Endometrial microvascular endothelial cells (primary cell): Measurements from ENCODE around the gene DIP2C. TPM values are rescaled to one million over a fixed set of nuclear protein-coding genes. Genes with fewer than 3 reads are reported as not detected.
"Not testable (repeated sequence)": the region's sequence is repeated elsewhere in the genome, so short reads cannot be mapped to it uniquely, and the experiment has no call there.

Source experiments
- in situ Hi-C: cut with HindIII; loops from 2 replicates; pipeline ENCODE4 v1.10.0; 2017; ENCODE audit warnings: low sequenced_read_pairs, low pct_unique_long_range_greater_than_20kb; ENCODE audit errors: inconsistent ontology term
- total RNA-seq: library from RNA; depleted of rRNA; stranded (reverse); fragments of >200 nt; gene quantifications from one replicate; pipeline ENCODE4 v1.2.3, GENCODE V29; 2015; ENCODE audit errors: inconsistent ontology term

Gene DIP2C
- total RNA-seq, 1 donor from 2014 or later: 3.2 TPM

- in situ Hi-C loops: no loop called here
Observed at GRCh38 chr10:283916-284356, 405.5 kb downstream of the DIP2C start.

GRCh38 chr10:283140-283479 is 406.4 kb downstream of the DIP2C start:
- in situ Hi-C loops: no loop called here

GRCh38 chr10:282294-283139 is 407.0 kb downstream of the DIP2C start:
- in situ Hi-C loops: no loop called here

DNA sequence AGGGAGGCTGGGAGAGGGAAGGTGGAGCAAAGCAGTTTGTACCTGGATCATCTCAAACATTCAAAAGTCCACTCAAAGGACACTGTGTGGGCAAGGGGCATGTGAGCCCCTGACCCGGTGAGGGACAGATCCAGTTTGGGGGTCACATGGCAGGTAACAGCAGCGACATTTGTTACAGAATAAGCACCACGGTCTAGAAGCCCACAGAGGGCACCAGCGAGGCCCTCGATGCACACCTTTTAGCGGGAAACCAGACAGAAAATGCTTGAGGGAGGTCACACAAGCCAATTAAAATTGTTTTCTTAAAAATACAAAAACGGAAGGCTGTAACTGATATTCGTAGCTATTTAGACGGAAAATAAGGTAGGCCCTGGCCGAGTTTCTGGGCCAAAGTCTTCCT is 409.8 kb downstream of the DIP2C start:
- in situ Hi-C loops: no loop called here

- in situ Hi-C loops: no loop called here
Observed at GRCh38 chr10:279232-279631, 410.2 kb downstream of the DIP2C start.

- in situ Hi-C loops: no loop called here
Observed at GRCh38 chr10:278707-279106, 410.8 kb downstream of the DIP2C start.

GRCh38 chr10:277963-278362 is 411.5 kb downstream of the DIP2C start:
- in situ Hi-C loops: no loop called here

DNA sequence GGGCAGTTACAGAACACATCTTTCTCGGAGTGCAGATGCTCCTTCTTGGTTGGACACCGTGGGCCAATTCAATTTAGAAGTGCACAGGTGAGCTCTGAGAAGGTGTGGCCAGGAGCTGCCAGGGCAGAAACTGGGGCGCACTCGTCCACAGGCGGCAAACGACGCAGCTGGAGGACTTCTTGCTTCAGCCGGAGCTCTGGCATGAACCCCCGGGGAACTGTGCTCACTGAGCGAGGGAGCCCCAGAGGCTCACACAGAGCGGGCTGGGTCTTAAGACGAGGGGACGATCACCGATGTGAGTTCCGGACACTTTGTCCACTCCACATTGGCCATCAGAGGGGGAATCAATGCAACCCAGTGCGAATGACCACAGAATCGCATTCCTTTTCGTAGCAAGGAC is 413.8 kb downstream of the DIP2C start:
- in situ Hi-C loops: no loop called here

DNA sequence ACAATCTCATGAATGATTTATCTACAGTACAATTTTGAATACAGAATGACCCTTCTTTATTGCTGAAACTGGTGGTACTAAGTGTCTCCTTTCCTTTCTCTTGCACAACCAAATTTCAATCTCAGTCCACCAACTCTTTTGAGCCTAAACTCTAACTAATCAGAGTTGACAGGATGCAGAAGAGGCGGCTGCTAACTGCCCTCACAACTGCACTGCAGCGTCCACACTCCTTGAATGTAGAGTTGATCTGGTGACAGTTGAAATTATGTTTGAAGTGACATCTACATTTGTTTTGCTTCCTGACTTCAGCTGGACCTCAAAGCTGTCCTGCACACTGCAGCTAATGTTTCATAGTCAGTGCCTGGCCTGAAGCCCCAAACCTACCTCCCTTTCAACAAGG is 414.6 kb downstream of the DIP2C start:
- in situ Hi-C loops: no loop called here

- in situ Hi-C loops: no loop called here
Observed at GRCh38 chr10:273088-273487, 416.4 kb downstream of the DIP2C start.

- in situ Hi-C loops: no loop called here
Observed at GRCh38 chr10:271722-272121, 417.7 kb downstream of the DIP2C start.

DNA sequence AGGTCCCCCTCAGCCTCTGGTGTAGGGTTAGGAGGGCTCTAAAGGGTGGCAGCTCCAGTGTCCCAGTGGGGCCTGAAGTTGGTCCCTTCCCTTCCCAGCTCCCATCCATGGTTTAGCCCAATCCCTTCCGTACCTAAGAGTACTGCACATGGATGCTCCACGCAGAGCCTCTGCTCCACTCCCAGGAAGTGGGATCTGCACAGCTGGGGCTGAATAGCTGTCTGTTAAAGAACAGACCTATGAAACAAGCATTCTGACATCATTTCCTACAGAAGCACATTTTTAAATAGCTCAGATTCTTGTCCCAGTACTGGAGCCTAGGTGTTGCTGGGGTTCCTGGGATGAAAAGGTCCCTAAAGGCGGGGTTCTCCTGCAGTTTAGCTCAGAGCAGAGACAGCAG is 418.3 kb downstream of the DIP2C start:
- in situ Hi-C loops: no loop called here

DNA sequence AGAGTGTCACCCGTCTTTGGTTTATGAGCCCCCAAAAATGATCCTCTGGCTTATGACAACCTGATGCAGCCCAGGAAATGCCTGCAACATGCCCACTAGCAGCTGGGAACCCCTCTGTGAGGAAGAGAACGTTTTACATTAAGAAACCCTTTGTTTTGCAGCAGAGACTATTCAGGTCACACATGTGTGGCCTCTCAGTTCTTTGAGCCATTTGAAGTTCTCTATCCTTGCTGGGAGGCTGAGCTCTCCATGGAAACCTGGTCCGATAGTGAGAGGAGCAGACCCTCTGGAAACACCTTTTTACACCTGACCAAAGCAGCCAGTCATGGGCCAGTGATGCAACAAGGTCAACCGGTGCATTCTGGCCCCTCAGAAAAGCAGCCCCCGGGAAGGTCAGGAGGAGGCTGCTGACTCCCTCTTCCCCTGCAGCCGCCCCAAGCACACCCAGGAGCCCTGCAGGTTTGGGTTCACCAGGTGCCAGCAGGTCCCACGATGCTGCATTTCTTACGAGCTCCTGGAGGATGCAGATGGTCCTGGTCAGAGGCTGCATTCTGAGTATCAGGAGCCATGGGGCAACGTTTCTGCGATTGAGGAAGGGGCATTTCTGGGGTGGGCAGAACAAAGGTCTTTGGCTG is 419.9 kb downstream of the DIP2C start:
- in situ Hi-C loops: no loop called here

DNA sequence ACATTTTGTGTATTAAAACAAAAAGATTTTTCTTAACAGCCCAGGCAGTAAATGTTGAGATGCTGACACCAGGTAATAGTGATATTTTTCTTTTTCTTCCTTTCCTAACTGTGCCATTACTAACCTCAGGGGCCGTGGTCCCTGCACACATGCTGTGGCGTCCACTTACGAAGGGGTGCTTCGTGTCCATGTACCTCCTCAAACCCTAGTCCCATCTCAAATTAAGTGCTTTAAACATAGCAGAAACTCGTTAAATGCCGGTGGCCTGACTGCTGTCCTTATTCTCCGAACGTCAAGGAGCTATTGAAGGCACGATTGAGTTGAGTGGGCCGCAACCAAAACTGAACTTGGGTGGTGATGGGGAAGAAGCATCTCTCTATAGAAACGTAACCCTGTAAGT is 421.8 kb downstream of the DIP2C start:
- in situ Hi-C loops: no loop called here

DNA sequence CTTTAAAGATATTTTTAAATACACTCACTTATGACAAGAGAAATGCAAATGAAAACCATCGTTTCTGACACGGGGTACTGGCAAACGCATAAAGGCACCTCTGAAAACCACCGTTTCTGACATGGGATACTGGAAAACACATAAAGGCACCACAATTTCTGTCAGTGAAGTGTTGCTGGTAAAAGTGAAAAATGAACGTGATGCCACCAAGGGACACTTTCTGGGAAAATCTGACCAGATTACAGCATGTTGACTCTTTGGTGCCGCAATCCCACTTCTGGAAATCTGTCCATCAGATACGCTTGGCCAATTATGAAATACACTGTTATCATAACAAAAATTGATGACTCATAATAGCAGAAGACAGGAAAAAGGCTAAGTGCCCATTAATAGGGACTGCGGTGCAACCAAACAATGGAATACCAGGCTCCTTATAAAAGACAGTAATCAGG is 422.5 kb downstream of the DIP2C start:
- in situ Hi-C loops: no loop called here

DNA sequence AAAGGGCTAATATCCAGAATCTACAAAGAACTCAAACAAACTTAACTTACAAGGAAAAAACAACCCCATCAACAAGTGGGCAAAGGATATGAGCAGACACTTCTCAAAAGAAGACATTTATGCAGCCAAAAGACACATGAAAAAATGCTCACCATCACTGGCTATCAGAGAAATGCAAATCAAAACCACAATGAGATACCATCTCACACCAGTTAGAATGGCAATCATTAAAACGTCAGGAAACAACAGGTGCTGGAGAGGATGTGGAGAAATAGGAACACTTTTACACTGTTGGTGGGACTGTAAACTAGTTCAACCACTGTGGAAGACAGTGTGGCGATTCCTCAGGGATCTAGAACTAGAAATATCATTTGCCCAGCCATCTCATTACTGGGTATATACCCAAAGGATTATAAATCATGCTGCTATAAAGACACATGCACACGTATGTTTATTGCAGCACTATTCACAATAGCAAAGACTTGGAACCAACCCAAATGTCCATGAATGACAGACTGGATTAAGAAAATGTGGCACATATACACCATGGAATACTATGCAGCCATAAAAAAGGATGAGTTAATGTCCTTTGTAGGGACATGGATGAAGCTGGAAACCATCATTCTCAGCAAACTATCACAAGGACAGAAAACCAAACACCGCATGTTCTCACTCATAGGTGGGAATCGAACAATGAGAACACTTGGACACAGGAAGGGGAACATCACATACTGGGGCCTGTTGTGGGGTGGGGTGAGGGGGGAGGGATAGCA is 423.5 kb downstream of the DIP2C start:
- in situ Hi-C loops: not testable (repeated sequence)

DNA sequence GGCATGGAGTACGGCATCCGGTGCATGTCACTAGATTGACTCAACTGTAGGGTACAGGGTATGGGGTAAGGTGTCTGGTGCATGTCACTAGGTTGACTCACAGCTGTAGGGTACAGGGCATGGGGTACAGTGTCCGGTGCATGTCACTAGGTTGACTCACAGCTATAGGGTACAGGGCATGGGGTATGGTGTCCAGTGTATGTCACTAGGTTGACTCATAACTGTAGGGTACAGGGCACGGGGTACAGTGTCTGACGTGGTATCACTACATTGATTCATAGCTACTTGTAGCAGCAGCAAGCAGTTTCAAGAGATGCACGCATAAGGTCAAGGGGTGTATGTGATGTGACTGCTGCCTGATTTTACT is 424.4 kb downstream of the DIP2C start:
- in situ Hi-C loops: not testable (repeated sequence)

DNA sequence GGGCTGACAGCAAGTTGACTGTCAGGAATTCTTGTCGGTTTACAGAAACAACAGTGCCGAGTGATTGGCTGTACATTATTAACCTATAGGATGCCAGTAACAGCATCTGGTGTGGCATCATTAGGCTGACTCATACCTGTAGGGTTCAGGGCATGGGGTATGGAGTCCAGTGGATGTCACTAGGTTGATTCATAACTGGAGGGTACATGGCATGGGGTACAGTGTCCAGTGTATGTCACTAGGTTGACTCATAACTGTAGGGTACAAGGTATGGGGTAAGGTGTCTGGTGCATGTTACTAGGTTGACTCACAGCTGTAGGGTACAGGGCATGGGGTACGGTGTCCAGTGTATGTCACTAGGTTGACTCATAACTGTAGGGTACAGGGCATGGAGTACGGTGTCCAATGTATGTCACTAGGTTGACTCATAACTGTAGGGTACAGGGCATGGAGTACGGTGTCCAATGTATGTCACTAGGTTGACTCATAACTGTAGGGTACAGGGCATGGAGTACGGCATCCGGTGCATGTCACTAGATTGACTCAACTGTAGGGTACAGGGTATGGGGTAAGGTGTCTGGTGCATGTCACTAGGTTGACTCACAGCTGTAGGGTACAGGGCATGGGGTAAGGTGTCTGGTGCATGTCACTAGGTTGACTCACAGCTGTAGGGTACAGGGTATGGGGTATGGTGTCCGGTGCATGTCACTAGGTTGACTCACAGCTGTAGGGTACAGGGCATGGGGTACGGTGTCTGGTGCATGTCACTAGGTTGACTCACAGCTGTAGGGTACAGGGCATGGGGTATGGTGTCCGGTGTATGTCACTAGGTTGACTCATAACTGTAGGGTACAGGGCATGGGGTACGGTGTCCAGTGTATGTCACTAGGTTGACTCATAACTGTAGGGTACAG is 425.1 kb downstream of the DIP2C start:
- in situ Hi-C loops: not testable (repeated sequence)
